GM18508 (cell line): ENCODE data around the gene ZNF468.
"Not testable (repeated sequence)": the region's sequence is repeated elsewhere in the genome, so short reads cannot be mapped to it uniquely, and the experiment has no call there.

ENCODE experiments used
- ATAC-seq: cut with Tn5 transposase; IDR thresholded peaks from one replicate; pipeline ENCODE4 v1.9.1; 2021; ENCODE audit warnings: moderate number of reproducible peaks; ENCODE audit not compliant: insufficient read depth, unreplicated experiment

The ZNF468 gene

GRCh38 chr19:52857378-52858191 lies at the start of gene ZNF468:
TSS of gene ZNF468 (minus strand) at chr19:52857619. CDS start at chr19:52854272, 3,347 bp downstream.
- peak; percentile 85 for ATAC-seq

- not testable (repeated sequence) for ATAC-seq
Observed at GRCh38 chr19:52904052-52904780, 46.8 kb upstream of the ZNF468 start.

- no peak for ATAC-seq
Observed at GRCh38 chr19:52901842-52902241, 44.4 kb upstream of the ZNF468 start.

- ATAC-seq, result not testable (repeated sequence)
Observed at GRCh38 chr19:52898596-52898995, 41.2 kb upstream of the ZNF468 start.

GRCh38 chr19:52898101-52898500 lies 40.7 kb upstream of the ZNF468 start:
- ATAC-seq, result no peak

- ATAC-seq, result peak; percentile 85
Observed at GRCh38 chr19:52897138-52897935, 39.9 kb upstream of the ZNF468 start, which contains the start of gene ZNF320. TSS of gene ZNF320 (minus strand) at chr19:52897635. CDS start at chr19:52890255, 7,380 bp downstream.

- ATAC-seq, result no peak
Observed at GRCh38 chr19:52896431-52897137, 39.2 kb upstream of the ZNF468 start.

- ATAC-seq, result no peak
Observed at GRCh38 chr19:52891336-52891735, 33.9 kb upstream of the ZNF468 start.

- no peak for ATAC-seq
Observed at GRCh38 chr19:52889931-52890330, 32.5 kb upstream of the ZNF468 start.

- no peak for ATAC-seq
Observed at GRCh38 chr19:52889076-52889475, 31.7 kb upstream of the ZNF468 start.

GRCh38 chr19:52880895-52881389 lies 23.5 kb upstream of the ZNF468 start:
- ATAC-seq, result no peak

GRCh38 chr19:52872996-52873395 lies 15.6 kb upstream of the ZNF468 start:
- ATAC-seq, result not testable (repeated sequence)

GRCh38 chr19:52871466-52871865 lies 14.0 kb upstream of the ZNF468 start:
- ATAC-seq, result no peak

- ATAC-seq, result not testable (repeated sequence)
Observed at GRCh38 chr19:52868031-52868430, 10.6 kb upstream of the ZNF468 start.

GRCh38 chr19:52856540-52857377 lies 660 bp downstream of the ZNF468 start:
- ATAC-seq, result not testable (repeated sequence)

GRCh38 chr19:52847352-52847751 lies 10.1 kb downstream of the ZNF468 start:
- not testable (repeated sequence) for ATAC-seq

GRCh38 chr19:52840825-52841465 lies 16.5 kb downstream of the ZNF468 start:
- ATAC-seq, result not testable (repeated sequence)

GRCh38 chr19:52834289-52834688 lies 23.1 kb downstream of the ZNF468 start:
- not testable (repeated sequence) for ATAC-seq
